Measurements from ENCODE around the gene NEURL3.

GRCh38 chr2:96509847-96510230, 4.7 kb upstream of the NEURL3 start:
- TF ChIP-seq, protein P1, sequence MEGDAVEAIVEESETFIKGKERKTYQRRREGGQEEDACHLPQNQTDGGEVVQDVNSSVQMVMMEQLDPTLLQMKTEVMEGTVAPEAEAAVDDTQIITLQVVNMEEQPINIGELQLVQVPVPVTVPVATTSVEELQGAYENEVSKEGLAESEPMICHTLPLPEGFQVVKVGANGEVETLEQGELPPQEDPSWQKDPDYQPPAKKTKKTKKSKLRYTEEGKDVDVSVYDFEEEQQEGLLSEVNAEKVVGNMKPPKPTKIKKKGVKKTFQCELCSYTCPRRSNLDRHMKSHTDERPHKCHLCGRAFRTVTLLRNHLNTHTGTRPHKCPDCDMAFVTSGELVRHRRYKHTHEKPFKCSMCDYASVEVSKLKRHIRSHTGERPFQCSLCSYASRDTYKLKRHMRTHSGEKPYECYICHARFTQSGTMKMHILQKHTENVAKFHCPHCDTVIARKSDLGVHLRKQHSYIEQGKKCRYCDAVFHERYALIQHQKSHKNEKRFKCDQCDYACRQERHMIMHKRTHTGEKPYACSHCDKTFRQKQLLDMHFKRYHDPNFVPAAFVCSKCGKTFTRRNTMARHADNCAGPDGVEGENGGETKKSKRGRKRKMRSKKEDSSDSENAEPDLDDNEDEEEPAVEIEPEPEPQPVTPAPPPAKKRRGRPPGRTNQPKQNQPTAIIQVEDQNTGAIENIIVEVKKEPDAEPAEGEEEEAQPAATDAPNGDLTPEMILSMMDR (IDR thresholded peaks at IDR 0.05): no peak
- no peak for TF ChIP-seq ZFX (IDR thresholded peaks at IDR 0.05; ENCODE audit: borderline replicate concordance)

Measured in 22Rv1 (cell line).